GM13977 (cell line): ENCODE measurements around the gene NCLN.
A peak's percentile ranks its signal among the peaks of the same experiment; 100 is the strongest.
"Not testable (repeated sequence)": the region's sequence is repeated elsewhere in the genome, so short reads cannot be mapped to it uniquely, and the experiment has no call there.

Source experiments
- DNase-seq: peaks from one replicate; pipeline ENCODE4 v3.0.0; 2012; ENCODE audit warnings: low spot score
- in situ Hi-C: fragments of 300-500 bp; cut with MboI; formaldehyde crosslinking; loops from one replicate; pipeline ENCODE4 v1.12.0; 2022; ENCODE audit warnings: low sequenced_read_pairs, low pct_unique_long_range_greater_than_20kb, mixed read lengths, inconsistent platforms; ENCODE audit not compliant: unreplicated experiment
- TF ChIP-seq, protein P1 (sequence below): IDR thresholded peaks from 2 replicates; pipeline ENCODE4 v1.5.1; 2012; ENCODE audit warnings: mild to moderate bottlenecking, control low read depth; ENCODE audit not compliant: insufficient read depth; ENCODE audit errors: extremely low read depth, missing control alignments

Gene NCLN

DNA sequence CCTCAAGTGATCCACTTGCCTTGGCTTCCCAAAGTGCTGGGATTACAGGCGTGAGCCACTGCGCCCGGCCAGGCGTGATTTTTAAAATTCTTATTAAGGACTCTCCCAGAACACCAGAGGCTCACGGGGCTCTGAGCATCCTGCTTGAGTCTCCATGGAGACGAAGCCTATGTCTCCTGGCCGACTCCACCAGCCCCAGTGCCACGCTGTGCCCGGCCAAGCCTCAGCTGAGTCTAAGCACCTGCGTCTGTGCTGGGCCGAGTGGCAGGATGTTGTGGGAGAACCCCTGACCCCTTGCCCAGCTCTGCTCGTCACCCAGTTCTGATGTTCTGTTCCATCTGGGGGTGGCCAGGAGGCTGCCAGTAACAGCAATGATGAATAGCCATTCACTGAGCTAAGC is 34.8 kb downstream of the NCLN start:
- TF ChIP-seq, protein P1, sequence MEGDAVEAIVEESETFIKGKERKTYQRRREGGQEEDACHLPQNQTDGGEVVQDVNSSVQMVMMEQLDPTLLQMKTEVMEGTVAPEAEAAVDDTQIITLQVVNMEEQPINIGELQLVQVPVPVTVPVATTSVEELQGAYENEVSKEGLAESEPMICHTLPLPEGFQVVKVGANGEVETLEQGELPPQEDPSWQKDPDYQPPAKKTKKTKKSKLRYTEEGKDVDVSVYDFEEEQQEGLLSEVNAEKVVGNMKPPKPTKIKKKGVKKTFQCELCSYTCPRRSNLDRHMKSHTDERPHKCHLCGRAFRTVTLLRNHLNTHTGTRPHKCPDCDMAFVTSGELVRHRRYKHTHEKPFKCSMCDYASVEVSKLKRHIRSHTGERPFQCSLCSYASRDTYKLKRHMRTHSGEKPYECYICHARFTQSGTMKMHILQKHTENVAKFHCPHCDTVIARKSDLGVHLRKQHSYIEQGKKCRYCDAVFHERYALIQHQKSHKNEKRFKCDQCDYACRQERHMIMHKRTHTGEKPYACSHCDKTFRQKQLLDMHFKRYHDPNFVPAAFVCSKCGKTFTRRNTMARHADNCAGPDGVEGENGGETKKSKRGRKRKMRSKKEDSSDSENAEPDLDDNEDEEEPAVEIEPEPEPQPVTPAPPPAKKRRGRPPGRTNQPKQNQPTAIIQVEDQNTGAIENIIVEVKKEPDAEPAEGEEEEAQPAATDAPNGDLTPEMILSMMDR = no peak
- DNase-seq = no peak
- in situ Hi-C loops = no loop called here

DNA sequence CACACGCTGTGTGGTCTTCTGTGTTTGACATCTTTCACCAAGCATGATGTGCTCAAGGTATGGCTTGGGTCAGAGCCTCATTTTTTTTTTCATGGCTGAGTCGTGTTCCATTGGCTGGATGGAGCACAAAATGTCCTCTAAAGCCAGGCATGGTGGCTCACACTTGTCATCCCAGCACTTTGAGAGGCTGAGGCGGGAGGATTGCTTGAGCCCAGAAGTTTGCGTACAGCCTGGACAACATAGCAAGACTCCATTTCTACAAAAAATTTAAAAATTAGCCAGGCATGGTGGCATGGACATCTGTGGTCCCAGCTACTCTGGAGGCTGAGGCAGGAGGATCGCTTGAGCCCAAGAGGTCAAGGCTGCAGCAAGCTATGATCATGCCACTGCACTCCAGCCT is 35.8 kb downstream of the NCLN start:
- DNase-seq, in situ Hi-C loops: not testable (repeated sequence)

- TF ChIP-seq, protein P1 = no peak
- DNase-seq = no peak
- in situ Hi-C loops = no loop called here
Measured at GRCh38 chr19:3222709-3223108, 37.0 kb downstream of the NCLN start.

DNA sequence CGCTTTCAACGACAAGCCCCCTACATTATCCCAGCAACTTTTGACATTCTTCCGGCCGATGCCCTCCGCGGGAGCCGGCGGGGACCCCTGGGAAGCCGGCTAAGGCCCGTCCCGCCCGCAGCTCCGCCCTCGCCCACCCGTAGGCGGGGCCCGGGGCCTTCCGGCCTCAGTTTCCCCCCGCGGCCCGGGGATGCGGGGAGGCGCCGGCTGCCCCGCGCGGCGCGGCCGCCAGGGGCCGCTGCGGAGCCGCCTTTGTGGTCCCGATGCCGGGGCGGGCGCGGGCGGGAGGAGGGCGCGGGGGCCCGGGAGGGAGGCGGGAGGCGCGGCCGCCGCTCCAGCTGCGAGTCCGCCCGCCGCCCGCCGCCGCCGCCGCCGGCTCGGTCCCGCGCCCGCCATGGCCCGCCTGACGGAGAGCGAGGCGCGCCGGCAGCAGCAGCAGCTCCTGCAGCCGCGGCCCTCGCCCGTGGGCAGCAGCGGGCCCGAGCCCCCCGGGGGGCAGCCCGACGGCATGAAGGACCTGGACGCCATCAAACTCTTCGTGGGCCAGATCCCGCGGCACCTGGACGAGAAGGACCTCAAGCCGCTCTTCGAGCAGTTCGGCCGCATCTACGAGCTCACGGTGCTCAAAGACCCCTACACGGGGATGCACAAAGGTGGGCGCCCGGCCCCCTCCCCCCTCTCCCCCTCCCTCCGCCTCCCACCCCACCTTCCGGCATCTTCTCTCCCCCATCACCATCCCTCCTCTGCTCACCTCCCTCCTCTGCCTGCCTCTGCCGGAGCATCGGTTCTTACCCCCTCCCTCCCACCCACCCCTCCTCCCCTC is 38.8 kb downstream of the NCLN start, which contains the start of gene CELF5:
TSS of gene CELF5 (plus strand) at position 316 of the 823 bp plus-strand sequence. CDS start at position 395, 79 bp downstream.
- in situ Hi-C loops = no loop called here
- TF ChIP-seq, protein P1 = peak; percentile 74

GRCh38 chr19:3225169-3225485 is 39.4 kb downstream of the NCLN start:
- TF ChIP-seq, protein P1 = no peak
- no peak for DNase-seq
- in situ Hi-C loops = no loop called here

More for the DNA sequence above, 38.8 kb downstream of the NCLN start, which contains the start of gene CELF5:
- DNase-seq = peak; percentile 91

GRCh38 chr19:3225677-3226093 is 40.0 kb downstream of the NCLN start:
- DNase-seq = no peak
- in situ Hi-C loops = no loop called here
- TF ChIP-seq, protein P1 = no peak

- TF ChIP-seq, protein P1 = no peak
- in situ Hi-C loops = no loop called here
- DNase-seq = no peak
Measured at GRCh38 chr19:3227054-3227626, 41.4 kb downstream of the NCLN start.
